ENCODE measurements around the gene TGM6. TPM values are rescaled to one million over a fixed set of nuclear protein-coding genes. Genes with fewer than 3 reads are reported as not detected.

TGM6 gene
- total RNA-seq, 2 donors from 2014 or later: not detected

GRCh38 chr20:2335096-2335870 lies 45.4 kb upstream of the TGM6 start:
- no peaks in the 10 kb centered on the region for H3K9me3 ChIP-seq
- no peak for TF ChIP-seq CTCF (IDR thresholded peaks at IDR 0.05)
- H3K27me3 ChIP-seq (replicated peaks; ENCODE audit: insufficient read depth): no peaks in the 10 kb centered on the region
- no peak for DNase-seq (ENCODE audit: low spot score)
- no peak for ATAC-seq (ENCODE audit: insufficient number of reproducible peaks, low FRiP score, low read depth)
- no peaks in the 10 kb centered on the region for H3K36me3 ChIP-seq
- H3K4me3 ChIP-seq: no peak overlapping the region
- no peak overlapping the region for H3K27ac ChIP-seq
- no peaks in the 10 kb centered on the region for H3K4me1 ChIP-seq (ENCODE audit: control insufficient read depth in 1 of 2, low read depth in 2 of 2)

- no peaks in the 10 kb centered on the region for H3K4me1 ChIP-seq (ENCODE audit: control insufficient read depth in 1 of 2, low read depth in 2 of 2)
- no peak overlapping the region for H3K4me3 ChIP-seq
- H3K27ac ChIP-seq: no peak overlapping the region
- H3K36me3 ChIP-seq: no peaks in the 10 kb centered on the region
- no peaks in the 10 kb centered on the region for H3K9me3 ChIP-seq
- H3K27me3 ChIP-seq (replicated peaks; ENCODE audit: insufficient read depth): no peaks in the 10 kb centered on the region
- ATAC-seq (ENCODE audit: insufficient number of reproducible peaks, low FRiP score, low read depth): no peak
- no peak for DNase-seq (ENCODE audit: low spot score)
- no peak for TF ChIP-seq CTCF (IDR thresholded peaks at IDR 0.05)
Measured at GRCh38 chr20:2336471-2336870, 44.2 kb upstream of the TGM6 start.

GRCh38 chr20:2337142-2337541 lies 43.6 kb upstream of the TGM6 start:
- H3K36me3 ChIP-seq: no peaks in the 10 kb centered on the region
- no peak overlapping the region for H3K4me3 ChIP-seq
- no peak for TF ChIP-seq CTCF (IDR thresholded peaks at IDR 0.05)
- no peaks in the 10 kb centered on the region for H3K4me1 ChIP-seq (ENCODE audit: control insufficient read depth in 1 of 2, low read depth in 2 of 2)
- H3K27ac ChIP-seq: no peak overlapping the region
- ATAC-seq (ENCODE audit: insufficient number of reproducible peaks, low FRiP score, low read depth): no peak
- DNase-seq (ENCODE audit: low spot score): no peak
- no peaks in the 10 kb centered on the region for H3K27me3 ChIP-seq (replicated peaks; ENCODE audit: insufficient read depth)
- H3K9me3 ChIP-seq: no peaks in the 10 kb centered on the region

GRCh38 chr20:2338411-2339066 lies 42.2 kb upstream of the TGM6 start:
- Histone ChIP-seq H3K4me3 (no peak overlapping the region), H3K4me1 (ENCODE audit: control insufficient read depth in 1 of 2, low read depth in 2 of 2) (no peaks in the 10 kb centered on the region), H3K27me3 (replicated peaks; ENCODE audit: insufficient read depth) (no peaks in the 10 kb centered on the region), H3K9me3 (no peaks in the 10 kb centered on the region), H3K27ac (no peak overlapping the region), H3K36me3 (no peaks in the 10 kb centered on the region)
- no peak for ATAC-seq (ENCODE audit: insufficient number of reproducible peaks, low FRiP score, low read depth)
- no peak for DNase-seq (ENCODE audit: low spot score)
- no peak for TF ChIP-seq CTCF (IDR thresholded peaks at IDR 0.05)

GRCh38 chr20:2340136-2340535 lies 40.6 kb upstream of the TGM6 start:
- H3K4me3 ChIP-seq: no peak overlapping the region
- H3K4me1 ChIP-seq (ENCODE audit: control insufficient read depth in 1 of 2, low read depth in 2 of 2): no peaks in the 10 kb centered on the region
- no peaks in the 10 kb centered on the region for H3K27me3 ChIP-seq (replicated peaks; ENCODE audit: insufficient read depth)
- H3K27ac ChIP-seq: no peak overlapping the region
- no peak for TF ChIP-seq CTCF (IDR thresholded peaks at IDR 0.05)
- ATAC-seq (ENCODE audit: insufficient number of reproducible peaks, low FRiP score, low read depth): no peak
- no peaks in the 10 kb centered on the region for H3K9me3 ChIP-seq
- no peak for DNase-seq (ENCODE audit: low spot score)
- H3K36me3 ChIP-seq: no peaks in the 10 kb centered on the region
